ENCODE measurements around the gene DNAH8.

GRCh38 chr6:38776515-38776914 is 61.4 kb downstream of the DNAH8 start:
- no peak for TF ChIP-seq CTCF (IDR thresholded peaks at IDR 0.05; ENCODE audit: low read depth, low read length)
- no peak for TF ChIP-seq EZH2phosphoT487 (IDR thresholded peaks at IDR 0.05; ENCODE audit: low read depth)

Measured in OCI-LY3 (cell line).